ENCODE results near the gene CLECL1.
A peak's percentile ranks its signal among the peaks of the same experiment; 100 is the strongest.

Gene CLECL1

DNA sequence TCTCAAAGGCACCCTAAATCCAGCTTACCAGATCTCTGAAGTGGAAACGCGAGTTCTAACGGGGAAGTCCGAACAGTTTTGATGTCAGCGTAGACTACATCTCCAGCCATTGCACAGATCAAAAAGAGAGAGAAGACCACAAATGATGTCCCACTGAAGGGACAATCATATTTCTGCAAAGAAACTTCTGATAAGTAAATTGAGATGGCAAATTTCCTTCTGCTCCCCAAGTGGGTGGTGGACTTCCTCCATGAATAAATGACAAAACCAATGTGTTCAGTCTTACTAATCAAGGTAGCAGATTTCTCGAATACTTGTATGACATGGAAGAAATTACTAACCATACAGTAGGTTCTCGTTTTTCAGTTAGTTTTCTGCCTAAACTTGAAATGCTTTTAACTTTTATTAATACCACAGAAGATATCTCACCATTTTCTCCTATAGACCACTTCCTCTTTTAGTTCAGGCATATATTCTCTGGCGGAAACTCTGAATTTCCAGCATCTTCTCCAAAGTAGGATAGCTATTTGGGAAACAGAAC, at the start of gene CLECL1:
TSS of gene CLECL1 (minus strand) at position 177 of the 541 bp plus-strand sequence.
- no peak for DNase-seq

DNA sequence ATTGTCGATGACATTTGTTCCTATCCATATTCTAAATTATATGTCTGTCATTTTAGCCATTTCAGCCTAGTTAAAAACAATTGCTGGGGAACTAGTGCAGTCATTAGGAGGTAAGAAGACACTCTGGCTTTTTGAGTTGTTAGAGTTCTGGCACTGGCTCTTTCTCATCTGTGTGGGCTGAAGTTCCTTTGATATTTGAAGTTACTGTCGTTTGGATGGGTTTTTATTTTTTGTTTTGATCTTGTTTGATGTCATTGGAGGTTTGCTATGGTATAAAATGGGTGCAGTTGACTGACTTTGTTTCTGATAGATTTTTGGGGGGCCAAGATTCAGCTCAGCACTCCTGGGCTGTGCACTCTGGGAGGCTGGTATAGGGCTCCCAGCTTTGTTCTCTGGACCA, 48.5 kb upstream of the CLECL1 start:
- DNase-seq, result no peak

DNA sequence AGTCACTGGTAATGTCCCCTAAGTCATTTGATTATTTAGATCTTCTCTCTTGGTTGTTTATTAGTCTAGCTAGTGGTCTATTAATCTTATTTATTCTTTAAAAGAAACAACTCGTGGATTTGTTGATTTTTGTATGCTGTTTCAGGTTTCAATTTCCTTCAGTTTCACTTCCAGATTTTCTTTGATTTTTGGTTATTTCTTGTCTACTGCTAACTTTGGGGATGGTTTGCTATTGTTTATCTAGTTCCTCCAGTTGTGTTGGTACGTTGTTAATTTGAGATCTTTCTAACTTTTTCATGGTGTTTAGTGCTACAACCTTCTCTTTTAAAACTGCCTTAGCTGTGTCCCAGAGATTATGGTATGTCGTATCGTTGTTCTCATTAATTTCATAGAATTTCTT, 46.3 kb upstream of the CLECL1 start:
- no peak for DNase-seq

DNA sequence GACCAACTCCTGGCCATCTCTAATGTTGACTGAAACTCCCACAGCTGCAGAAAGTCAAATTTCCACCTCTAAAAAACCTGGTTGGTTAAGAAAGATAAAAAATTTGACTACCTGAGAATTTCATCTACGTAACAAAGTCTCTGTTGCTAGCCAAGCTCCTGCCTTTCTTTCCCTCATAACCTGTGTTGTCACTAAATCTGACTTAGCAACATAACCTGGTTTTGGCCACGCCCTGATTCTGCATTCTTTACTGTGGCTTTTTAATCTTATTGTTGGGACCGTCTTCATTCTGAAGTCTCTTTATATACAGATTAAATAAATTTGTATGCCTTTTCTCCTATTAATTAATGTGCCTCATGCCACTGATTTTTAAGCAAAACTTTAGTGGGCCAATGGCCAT, 43.9 kb upstream of the CLECL1 start:
- peak; percentile 40 for DNase-seq

DNA sequence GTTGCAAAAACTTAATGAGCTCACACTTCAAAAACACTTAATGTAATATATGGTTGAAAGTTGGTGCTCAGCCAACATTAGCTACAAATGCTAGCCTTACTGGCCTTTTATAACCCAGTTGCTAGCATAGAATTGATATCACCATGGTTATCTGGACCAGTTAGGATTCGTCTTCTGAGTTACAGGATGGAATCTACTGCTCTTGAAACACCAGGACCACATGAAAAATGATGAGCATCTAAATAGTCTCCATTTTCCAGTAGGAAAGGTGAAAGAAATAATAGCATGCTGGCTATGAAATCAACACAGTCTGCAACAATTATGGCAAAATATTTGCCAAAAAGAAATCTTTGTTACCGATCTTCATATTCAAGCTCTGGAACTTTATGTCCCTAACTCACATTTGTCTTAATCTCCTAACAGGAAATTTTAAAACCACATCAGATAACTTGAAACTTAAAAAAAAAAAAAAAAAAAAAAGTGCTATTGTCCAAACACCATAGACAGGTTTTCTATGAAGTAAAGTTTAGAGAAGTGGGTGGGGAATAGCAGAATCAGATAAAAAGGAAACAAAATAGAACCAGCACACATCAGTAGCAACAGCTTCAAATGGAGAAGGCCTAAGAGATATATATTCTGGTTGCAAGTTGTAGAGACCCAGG, 40.5 kb upstream of the CLECL1 start:
- peak; percentile 48 for DNase-seq

DNA sequence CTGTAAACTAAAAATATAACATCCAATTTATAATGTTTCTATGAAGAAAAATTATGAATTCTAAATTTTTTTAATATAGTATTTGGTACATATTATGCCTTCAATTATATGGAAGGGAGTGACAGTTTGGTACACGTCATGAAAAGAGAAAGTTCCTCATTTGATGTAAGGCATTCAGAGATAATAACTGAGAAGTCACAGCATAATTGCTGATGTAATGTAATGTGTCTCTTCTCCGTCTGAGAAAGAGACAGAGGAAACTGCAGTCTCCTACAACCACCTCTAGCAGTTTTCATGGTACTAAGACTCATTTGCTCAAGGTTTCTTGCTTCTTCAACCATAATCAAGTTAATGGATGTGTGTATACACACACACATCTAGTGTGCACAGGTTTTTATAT, 30.1 kb upstream of the CLECL1 start:
- DNase-seq, result peak; percentile 64

DNA sequence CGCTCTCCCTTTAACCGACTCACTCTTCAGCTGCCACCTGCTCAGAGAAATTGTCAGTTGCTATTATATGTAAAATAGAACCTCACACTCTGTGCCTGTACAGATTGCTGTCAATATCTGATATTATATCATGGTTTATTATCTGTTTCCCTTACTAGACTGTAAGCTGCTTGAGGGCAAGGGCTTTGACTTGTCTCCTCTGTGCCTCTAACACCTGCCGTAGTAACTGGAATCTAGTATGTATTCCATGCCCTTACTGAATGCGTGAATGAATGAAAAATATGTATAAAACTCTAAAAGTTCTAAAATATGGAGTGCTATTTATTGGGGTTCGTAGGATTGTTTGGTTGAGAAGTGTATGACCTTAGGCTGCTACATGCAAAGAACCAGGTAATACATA, 29.5 kb upstream of the CLECL1 start:
- no peak for DNase-seq

DNA sequence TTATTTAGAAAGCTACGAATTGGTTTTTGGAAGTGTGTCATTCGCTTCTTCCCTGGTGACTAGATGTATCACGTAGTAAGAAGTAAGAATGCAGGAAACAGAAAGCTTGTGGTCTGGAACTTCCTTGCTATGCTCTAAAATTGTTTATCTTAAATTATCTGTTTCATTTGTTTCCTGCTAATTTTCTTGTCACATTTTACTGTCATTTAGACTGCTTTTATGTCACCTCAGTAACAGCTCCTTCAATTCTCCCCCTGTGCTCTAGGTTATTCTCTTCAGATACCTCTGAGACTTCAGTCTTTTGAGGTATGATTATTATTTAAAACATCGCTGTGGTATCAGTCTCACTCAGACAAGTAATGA, 28.5 kb upstream of the CLECL1 start:
- peak; percentile 83 for DNase-seq

DNA sequence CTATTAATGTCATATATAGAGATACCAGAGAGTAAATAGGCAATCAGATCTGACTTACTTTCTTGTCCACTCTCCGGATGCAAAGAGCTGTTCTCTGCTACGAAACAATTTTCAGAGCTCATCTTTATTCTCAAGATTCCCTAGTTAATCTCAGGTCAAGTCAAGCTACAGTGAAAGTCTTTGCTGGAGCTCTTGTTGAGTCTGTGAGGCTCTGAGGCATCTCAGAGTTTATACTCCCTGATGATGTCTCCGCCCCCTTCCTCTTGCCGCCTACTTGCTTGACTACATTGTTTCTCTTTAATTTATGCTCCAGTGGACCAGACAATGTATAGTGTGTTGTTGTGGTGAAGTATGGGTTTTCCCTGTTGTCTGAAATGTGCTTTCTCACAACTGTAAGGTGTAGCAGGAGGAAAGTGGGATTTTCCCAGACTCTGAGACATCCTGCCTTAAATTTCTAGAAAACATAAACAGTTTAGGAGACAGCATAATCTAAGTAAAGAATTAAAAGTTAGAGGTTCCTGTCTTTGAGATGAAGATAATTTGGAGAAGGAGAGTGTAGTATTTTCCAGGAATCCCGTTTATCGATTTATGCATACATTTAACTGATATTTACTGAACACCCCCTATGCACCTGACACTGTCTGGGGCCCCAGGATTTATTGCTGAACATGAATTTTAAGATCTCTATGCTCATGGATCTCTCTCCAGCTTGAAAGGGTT, 28.0 kb upstream of the CLECL1 start, which contains the start of gene CD69:
TSS of gene CD69 (minus strand) at position 203 of the 720 bp plus-strand sequence. CDS start at position 122, 81 bp downstream.
- peak; percentile 95 for DNase-seq

DNA sequence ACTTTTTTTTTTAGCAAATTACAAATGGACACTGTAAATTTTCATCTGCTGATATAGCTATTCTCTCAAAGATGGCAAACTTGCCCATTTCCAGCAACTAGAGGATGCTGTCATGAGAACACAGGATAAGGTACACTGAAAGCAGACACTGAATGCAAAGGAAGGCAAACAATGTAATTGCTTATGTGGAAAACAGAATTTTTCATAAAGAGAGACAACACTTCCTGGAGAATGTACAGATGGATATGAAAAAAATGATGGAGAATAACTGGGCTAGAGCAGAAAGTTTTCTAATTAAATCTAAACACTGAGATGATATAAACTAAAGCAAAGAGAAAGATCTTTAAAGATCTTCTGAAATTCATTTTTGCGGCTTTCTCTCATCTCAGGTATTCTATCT, 27.2 kb upstream of the CLECL1 start:
- DNase-seq, result peak; percentile 59

DNA sequence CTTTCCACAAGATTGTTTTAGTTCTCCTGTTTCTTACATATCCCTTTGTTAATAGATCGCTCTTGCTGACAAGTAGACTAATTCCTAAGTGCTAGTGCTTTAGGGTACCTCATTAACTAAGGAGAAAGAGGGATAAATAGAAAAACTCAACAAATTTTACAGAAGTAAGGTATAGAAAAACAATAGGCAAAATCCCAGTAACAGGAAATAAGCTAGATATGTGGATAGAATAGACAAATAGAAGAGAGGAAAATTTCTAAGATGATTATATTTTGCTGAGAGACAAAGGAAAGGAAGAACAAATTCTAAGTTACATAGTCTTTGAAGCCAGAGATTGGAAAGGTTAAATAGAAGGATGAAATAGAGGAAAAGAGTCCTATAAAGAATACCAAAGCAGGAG, 26.8 kb upstream of the CLECL1 start:
- peak; percentile 44 for DNase-seq

DNA sequence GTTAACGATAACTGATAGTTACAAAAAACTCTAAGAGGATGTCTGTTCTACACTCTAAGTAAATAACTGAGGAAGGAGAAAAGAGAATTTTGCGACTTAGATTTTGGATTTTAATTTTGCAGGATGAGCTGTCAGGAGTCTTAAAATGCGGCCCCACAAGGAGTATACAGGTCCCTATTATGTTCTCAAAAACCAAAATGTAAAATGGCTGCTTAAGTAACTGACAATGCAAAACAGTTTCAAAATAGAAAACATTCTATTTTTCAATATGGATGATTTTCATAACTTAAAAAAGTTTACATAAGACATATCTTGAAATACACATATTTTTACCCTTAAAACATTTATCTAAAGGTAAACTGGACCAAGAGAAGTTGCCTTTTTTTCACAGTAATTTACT, 25.2 kb upstream of the CLECL1 start:
- peak; percentile 57 for DNase-seq

DNA sequence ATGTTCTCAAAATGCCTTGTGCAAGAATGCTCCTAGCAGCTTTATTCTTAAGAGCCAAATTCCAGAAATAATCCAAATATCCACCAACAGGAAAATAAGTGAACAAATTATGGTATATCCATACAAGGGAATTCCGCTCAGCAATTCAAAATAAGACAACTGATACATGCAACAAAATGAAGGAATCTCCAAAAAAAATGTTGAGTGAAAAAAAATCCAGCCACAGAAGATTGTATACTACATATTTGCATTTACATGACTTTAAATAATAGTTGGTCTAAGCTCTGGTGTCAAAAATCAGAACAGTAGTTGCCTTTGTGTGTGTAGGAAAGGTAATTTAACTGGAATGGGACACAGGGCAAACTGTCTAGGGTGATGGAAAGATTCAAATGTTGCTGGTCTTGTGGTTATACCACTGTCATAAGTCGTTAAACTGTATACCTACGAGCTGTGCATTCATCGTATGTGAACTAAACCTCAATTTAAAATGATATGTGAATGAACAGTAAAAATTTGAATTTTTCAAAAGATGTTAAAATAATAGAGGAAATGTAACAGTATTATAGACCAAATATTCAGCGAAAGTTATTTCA, 24.6 kb upstream of the CLECL1 start:
- peak; percentile 66 for DNase-seq

DNA sequence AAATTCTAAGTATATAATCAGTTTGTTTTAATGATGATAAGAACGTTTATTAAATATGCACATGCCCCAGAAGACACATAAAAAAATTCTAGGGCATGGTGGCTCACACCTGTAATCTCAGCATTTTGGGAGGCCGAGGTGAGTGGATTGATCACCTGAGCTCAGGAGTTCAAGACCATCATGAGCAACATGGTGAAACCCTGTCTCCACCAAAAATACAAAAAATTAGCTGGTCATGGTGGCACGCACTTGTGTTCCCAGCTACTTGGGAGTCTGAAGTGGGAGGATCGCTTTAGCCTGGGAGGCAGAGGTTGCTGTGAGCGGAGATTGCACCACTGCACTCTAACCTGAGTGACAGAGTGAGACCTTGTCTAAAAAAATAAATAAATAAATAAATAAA, 23.8 kb upstream of the CLECL1 start:
- DNase-seq, result peak; percentile 52

DNA sequence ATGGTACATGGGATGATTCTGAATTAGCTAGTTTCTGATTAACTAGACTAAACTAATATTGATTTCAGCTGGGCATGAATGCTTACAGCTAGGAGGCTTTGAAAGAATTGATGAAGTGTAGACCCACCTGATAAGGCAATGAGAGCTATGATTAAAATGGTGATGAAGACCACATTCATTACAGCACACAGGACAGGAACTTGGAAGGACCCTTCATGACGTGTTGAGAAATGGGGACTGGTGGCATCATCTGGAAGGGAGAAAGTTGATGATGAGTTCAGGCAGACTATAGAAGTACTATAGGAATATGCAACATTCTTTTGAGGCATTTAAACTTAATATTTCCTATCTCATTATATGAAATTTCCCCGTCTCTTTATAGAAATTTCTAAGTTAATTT, 23.3 kb upstream of the CLECL1 start:
- peak; percentile 49 for DNase-seq

DNA sequence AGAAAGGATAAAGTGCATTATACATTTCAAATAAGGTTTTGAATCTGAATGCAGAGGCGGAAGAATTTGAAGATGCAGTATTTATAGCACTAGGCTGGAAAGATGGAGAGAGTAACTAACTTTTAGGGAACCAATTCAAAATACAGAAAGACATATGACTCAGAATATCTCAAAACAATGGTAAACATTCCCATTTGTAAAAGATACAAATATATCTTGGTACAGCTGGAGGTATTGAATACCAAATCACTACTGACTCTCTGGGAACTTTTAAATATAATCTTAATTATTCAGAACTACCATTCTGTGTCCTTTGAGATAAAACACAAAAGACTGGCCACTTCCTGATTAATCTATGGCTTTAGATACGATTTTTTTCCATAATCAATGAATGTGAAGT, 22.7 kb upstream of the CLECL1 start:
- no peak for DNase-seq

DNA sequence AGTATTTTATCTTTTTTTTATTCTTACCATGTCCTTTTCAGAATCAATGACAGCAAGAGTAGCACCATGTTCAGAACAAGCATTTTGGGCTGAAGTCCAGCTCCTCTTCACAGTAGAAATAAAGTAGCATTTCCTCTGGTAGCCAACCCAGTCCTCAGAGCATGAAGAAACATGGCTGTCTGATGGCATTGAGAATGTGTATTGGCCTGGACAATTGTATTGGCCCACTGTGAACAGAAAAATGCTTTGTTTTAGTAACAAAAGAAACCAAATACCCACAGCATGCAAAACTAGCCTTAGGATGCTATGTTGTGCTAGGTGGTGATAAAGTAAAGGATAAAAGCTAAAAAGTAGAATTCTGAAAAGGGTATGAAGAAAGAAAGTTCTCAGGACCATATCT, 22.1 kb upstream of the CLECL1 start:
- DNase-seq, result no peak

DNA sequence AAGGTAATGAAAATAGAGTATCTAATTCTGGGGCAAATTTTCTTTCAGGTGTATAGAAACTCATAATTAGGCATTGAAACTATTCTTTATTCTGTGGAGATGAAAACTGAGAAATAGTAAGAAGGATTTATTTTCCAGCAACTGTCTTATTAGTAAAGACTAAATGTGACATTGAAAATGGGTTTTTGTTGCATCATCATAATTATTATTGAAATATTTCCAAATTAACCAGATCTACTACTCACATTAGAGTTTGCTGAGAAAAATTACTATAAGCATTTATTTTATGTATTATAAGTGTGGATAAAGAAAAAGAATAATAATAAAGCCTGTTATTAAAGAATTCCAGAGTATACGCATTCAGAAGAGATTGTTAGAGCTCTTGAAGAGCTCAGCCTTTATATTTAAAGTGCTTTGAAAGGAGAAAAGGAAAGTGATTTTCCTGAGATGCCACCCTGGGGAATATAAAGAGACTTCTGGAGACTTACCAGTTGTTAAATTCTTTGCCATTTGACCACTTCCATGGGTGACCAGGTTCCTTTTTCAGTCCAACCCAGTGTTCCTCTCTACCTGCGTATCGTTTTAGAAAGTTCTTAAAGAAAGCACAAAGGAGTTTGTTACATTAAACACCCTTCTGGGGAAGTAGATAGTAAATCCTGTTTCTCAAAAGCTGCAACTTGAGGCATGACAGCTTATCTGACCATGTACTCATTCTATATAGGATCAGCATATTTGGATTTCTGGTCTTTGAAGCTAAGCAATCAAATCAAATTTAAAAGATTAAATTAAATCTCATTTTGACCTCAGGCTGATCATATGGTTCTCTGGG, 21.4 kb upstream of the CLECL1 start:
- no peak for DNase-seq

DNA sequence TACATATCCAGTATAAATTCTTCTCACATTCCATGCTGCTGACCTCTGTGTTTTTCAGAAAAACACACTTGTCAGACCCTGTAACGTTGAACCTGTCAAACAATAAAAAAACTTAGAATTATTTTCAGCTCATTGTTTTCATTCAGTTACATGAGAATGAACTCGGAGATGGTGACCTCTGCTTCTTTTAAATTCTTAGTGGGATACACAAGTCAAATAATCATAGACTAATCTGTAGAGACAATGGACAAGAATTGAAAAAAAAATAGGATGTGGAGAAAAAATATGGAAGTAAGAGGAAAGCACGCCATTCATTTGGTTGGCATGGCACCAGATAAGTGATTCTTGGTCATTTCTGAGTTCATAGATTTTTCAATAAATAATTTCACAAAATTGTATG, 20.6 kb upstream of the CLECL1 start:
- no peak for DNase-seq

DNA sequence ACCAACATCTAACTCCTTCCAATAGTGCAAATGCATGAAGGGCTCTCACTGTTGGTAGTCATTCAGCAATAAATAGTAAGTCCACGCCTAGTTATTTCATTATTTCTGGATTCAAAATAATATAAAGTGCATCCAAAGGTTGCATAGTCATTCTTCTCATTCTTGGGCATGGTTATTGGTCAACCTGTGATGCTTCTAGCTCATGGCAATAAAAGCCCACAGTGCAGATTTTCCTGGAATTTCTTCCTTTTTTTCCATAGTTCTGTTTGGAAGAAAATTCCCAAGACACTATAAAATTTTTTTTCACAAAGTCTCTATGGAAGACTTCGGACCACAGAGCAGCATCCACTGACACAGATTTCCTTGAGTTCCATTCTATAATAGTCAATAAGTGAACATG, 20.2 kb upstream of the CLECL1 start:
- peak; percentile 50 for DNase-seq

DNA sequence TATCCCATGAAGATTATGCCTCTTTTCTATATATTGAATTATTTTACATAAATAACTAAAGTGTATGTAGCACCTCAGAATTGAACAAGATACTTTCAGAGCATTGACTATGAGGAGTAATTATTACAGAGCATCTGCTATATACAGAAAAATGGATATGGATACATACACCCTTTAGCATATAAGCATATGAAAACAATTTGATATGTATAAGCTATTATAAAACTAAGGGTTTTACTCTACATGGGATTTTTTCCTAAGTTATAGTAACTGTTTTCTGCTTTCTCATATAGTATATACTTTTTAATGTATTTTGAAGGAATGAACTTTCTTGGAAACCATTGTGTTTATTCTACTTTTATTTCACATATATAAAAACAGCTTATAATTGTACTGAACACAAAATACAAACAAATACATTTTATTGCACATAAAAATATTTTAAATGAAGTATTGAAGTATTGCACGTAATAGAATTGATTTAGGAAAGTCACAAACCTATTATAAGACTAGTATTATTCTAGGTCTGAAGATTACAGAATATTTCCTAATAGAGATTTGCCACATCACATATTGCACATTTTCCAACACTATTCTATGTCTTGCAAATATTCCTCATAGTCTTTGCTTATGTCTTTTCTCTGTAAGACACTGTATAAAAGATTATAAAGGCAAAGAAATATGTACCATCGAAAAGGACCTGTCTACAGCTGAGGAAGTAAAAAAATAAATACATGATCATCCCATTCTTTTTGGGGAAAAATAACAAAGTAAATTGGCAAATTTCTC, 19.4 kb upstream of the CLECL1 start:
- no peak for DNase-seq
